ENCODE results near the gene ATP6V1C2.

Gene ATP6V1C2

GRCh38 chr2:10811517-10811916 is 90.1 kb downstream of the ATP6V1C2 start (continued):
- no peak for TF ChIP-seq CTCF (tag by site-specific recombination; IDR thresholded peaks at IDR 0.05)
- TF ChIP-seq ZNF311 (tag by site-specific recombination; IDR thresholded peaks at IDR 0.05; ENCODE audit: borderline replicate concordance): no peak

- ChIA-PET POLR2A (interaction anchor here (1.0 kb wide), 2 partner anchors 20 to 21 kb away, joined by 3 read pairs; no protein-coding TSS in a partner anchor), CTCF (interaction anchor here (0.6 to 1.2 kb wide), 6 partner anchors 20 to 851 kb away, joined by 3 to 5 read pairs (median 4); no protein-coding TSS in a partner anchor)
- H3K9me3 ChIP-seq (ENCODE audit: control insufficient read depth, insufficient read depth, low read depth, low read length): no peaks in the 10 kb centered on the region
- H3K36me3 ChIP-seq (ENCODE audit: control insufficient read depth in 2 of 2, insufficient read depth in 1 of 2, low read length in 2 of 2): peaks cover 0 to 13% of the 10 kb centered on the region in 2 experiments; a peak in 2 of 3 replicates
- H3K4me1 ChIP-seq (ENCODE audit: control insufficient read depth, insufficient read depth, low read length): peaks cover 9% of the 10 kb centered on the region
- peak within 1 kb of the TSS; percentile 66 for H3K4me3 ChIP-seq (ENCODE audit: low read depth, low read length)
- peak within 1 kb of the TSS; percentile 89 for H3K27ac ChIP-seq (ENCODE audit: extremely low read depth, low read depth, low read length)
- no peak for TF ChIP-seq GFI1B (tag by site-specific recombination; IDR thresholded peaks at IDR 0.05)
- no peak for TF ChIP-seq ZNF571 (tag by site-specific recombination; IDR thresholded peaks at IDR 0.05)
- TF ChIP-seq ZNF555 (tag by site-specific recombination; conservative IDR thresholded peaks at IDR 0.05): no peak
- no peak for TF ChIP-seq GLI2 (tag by site-specific recombination; IDR thresholded peaks at IDR 0.05; ENCODE audit: borderline replicate concordance, low read depth)
- no peak for TF ChIP-seq HOXC10 (CRISPR knock-in tag; IDR thresholded peaks at IDR 0.05)
- no peak for TF ChIP-seq PRDM6 (tag by site-specific recombination; IDR thresholded peaks at IDR 0.05)
- TF ChIP-seq ZBTB8A (tag by site-specific recombination; IDR thresholded peaks at IDR 0.05): peak; percentile 75
- TF ChIP-seq PRDM1 (tag by site-specific recombination; IDR thresholded peaks at IDR 0.05): no peak
- TF ChIP-seq ZNF561 (tag by site-specific recombination; IDR thresholded peaks at IDR 0.05; ENCODE audit: borderline replicate concordance): 0 out of 2 replicates have a peak, but pooled peaks have one; percentile 36
- TF ChIP-seq GLIS2 (tag by site-specific recombination; IDR thresholded peaks at IDR 0.05): 0 out of 2 replicates have a peak, but pooled peaks have one; percentile 10
- TF ChIP-seq ZBTB26 (tag by site-specific recombination; optimal IDR thresholded peaks at IDR 0.05): peak; percentile 55
- peak; percentile 91 for TF ChIP-seq SP3 (tag by site-specific recombination; IDR thresholded peaks at IDR 0.05)
- no peak for TF ChIP-seq ZNF785 (tag by site-specific recombination; IDR thresholded peaks at IDR 0.05)
- no peak; the same call in 1 of the 2 replicates for TF ChIP-seq ELK4 (IDR thresholded peaks at IDR 0.05; ENCODE audit: borderline replicate concordance, low read depth, low read length)
- TF ChIP-seq ZNF596 (tag by site-specific recombination; IDR thresholded peaks at IDR 0.05): no peak
- TF ChIP-seq ZBTB10 (tag by site-specific recombination; IDR thresholded peaks at IDR 0.05): no peak
- TF ChIP-seq EGR2 (tag by site-specific recombination; IDR thresholded peaks at IDR 0.05; ENCODE audit: low read depth): peak; percentile 58
- TF ChIP-seq ZBTB49 (tag by site-specific recombination; IDR thresholded peaks at IDR 0.05; ENCODE audit: low read depth): no peak
- TF ChIP-seq BCL11B (tag by site-specific recombination; IDR thresholded peaks at IDR 0.05; ENCODE audit: low read depth): no peak
- TF ChIP-seq PBX3 (CRISPR knock-in tag; IDR thresholded peaks at IDR 0.05): peak; percentile 98
These were observed 91.1 kb downstream of the ATP6V1C2 start, which contains the start of gene PDIA6 for GRCh38 chr2:10812362-10813162. PDIA6 (minus strand) TSS chr2:10812785; CDS start chr2:10812696, 89 bp downstream.

All from HEK293 (cell line).